PFSK-1 (cell line): ENCODE results near the gene PID1.

Experiments
- FOXP2 ChIP-seq: optimal IDR thresholded peaks from 2 replicates; pipeline ENCODE3; 2011; ENCODE audit warnings: borderline replicate concordance, control low read depth, inconsistent platforms; ENCODE audit not compliant: insufficient read depth; ENCODE audit errors: extremely low read length, extremely low read depth
- POLR2AphosphoS5 ChIP-seq: IDR thresholded peaks from 2 replicates; pipeline ENCODE4 v1.6.1; 2012; ENCODE audit warnings: low read depth, mild to moderate bottlenecking, control low read depth, low read length, moderate library complexity
- REST ChIP-seq, 2 experiments: IDR thresholded peaks; 2 replicates each; pipeline versions ENCODE4 v1.6.1 to v1.8.0; 2011 to 2012; ENCODE audit warnings: low read depth in 2 of 2, low read length in 2 of 2, control low read depth in 1 of 2, inconsistent platforms in 1 of 2, mild to moderate bottlenecking in 1 of 2, moderate library complexity in 1 of 2; ENCODE audit not compliant: insufficient read depth in 1 of 2
- SIN3A ChIP-seq: IDR thresholded peaks from 2 replicates; pipeline ENCODE4 v1.6.1; 2012; ENCODE audit warnings: mild to moderate bottlenecking, low read length, moderate library complexity, borderline replicate concordance; ENCODE audit not compliant: insufficient read depth
- TAF1 ChIP-seq: IDR thresholded peaks from 2 replicates; pipeline ENCODE4 v1.6.1; 2012; ENCODE audit warnings: low read length, control low read depth, borderline replicate concordance; ENCODE audit not compliant: insufficient read depth

The PID1 gene

GRCh38 chr2:229230911-229231310, 40.2 kb downstream of the PID1 start:
- no peak for TF ChIP-seq SIN3A

- TF ChIP-seq FOXP2, result no peak
- TF ChIP-seq TAF1, result no peak
- no peak for TF ChIP-seq POLR2AphosphoS5
- TF ChIP-seq REST (IDR thresholded peaks at IDR 0.05; ENCODE audit: insufficient read depth in 1 of 2, low read depth in 2 of 2, low read length in 2 of 2), result no peak
- no peak for TF ChIP-seq SIN3A
These were observed 40.8 kb downstream of the PID1 start for GRCh38 chr2:229230256-229230655.

- no peak for TF ChIP-seq REST (IDR thresholded peaks at IDR 0.05; ENCODE audit: insufficient read depth in 1 of 2, low read depth in 2 of 2, low read length in 2 of 2)
- no peak for TF ChIP-seq POLR2AphosphoS5
- TF ChIP-seq TAF1, result no peak
- TF ChIP-seq SIN3A, result no peak
- no peak for TF ChIP-seq FOXP2
These were observed 44.7 kb downstream of the PID1 start for GRCh38 chr2:229226382-229226781.

- no peak for TF ChIP-seq SIN3A
- no peak for TF ChIP-seq FOXP2
- TF ChIP-seq REST (IDR thresholded peaks at IDR 0.05; ENCODE audit: insufficient read depth in 1 of 2, low read depth in 2 of 2, low read length in 2 of 2), result no peak
- no peak for TF ChIP-seq TAF1
- no peak for TF ChIP-seq POLR2AphosphoS5
These were observed 48.0 kb downstream of the PID1 start for GRCh38 chr2:229223107-229223506.

- TF ChIP-seq SIN3A (no peak), FOXP2 (no peak), TAF1 (no peak), REST (IDR thresholded peaks at IDR 0.05; ENCODE audit: insufficient read depth in 1 of 2, low read depth in 2 of 2, low read length in 2 of 2) (no peak), POLR2AphosphoS5 (no peak)
These were observed 49.4 kb downstream of the PID1 start for GRCh38 chr2:229221641-229222040.
